Measurements from ENCODE around the gene ADARB1. TPM values are rescaled to one million over a fixed set of nuclear protein-coding genes. Genes with fewer than 3 reads are reported as not detected.

The ADARB1 gene
- total RNA-seq, 1 donor from 2014 or later: 41.4 TPM

GRCh38 chr21:45110873-45111624, 36.7 kb downstream of the ADARB1 start:
- intact Hi-C loops (cut with micrococcal nuclease): no loop called here

DNA sequence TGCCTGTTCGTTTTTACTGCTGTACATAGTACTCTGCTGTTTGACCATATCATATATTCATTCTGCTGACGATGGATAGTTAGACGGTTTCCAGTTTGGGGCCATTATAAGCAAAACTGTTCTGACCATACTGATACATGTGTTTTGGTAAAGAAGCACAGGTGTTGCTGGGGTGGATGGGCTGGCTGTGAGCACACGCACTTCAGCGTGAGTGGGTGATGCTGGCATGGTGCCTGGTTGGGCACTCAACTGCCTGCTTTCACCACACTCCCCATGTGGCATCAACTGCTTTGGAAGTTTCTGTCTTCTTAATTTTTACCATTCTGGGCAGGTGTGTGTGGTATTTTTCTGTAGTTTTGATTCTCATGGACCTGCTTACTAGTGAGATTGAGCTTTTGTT, 37.3 kb downstream of the ADARB1 start:
- intact Hi-C loops (cut with micrococcal nuclease): no loop called here

- intact Hi-C loops (cut with micrococcal nuclease): no loop called here
These were observed 38.0 kb downstream of the ADARB1 start for GRCh38 chr21:45112371-45112770.

- intact Hi-C loops (cut with micrococcal nuclease): no loop called here
These were observed 39.2 kb downstream of the ADARB1 start for GRCh38 chr21:45113543-45113942.

GRCh38 chr21:45114072-45114471, 39.7 kb downstream of the ADARB1 start:
- intact Hi-C loops (cut with micrococcal nuclease): no loop called here

GRCh38 chr21:45114475-45114874, 40.1 kb downstream of the ADARB1 start:
- intact Hi-C loops (cut with micrococcal nuclease): no loop called here

DNA sequence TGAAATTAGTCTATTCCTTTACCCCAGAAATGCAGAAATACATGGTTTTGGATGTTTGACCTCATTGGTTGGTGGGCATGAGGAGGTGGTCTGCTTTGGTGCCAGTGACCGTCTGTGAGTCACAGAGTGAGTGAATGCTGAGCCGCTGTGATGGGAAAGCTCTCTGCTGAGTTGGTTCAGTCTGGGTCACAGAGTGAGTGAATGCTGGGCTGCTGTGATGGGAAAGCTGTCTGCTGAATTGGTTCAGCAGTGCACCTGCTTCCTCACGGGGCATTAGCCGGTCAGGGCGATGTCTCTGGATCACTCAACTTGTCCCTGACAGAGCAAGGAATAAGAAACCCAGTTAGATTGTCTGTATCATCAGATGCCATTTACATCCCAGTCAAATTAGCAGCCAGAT, 40.8 kb downstream of the ADARB1 start:
- intact Hi-C loops (cut with micrococcal nuclease): no loop called here

- intact Hi-C loops (cut with micrococcal nuclease): no loop called here
These were observed 41.7 kb downstream of the ADARB1 start for GRCh38 chr21:45116066-45116465.

DNA sequence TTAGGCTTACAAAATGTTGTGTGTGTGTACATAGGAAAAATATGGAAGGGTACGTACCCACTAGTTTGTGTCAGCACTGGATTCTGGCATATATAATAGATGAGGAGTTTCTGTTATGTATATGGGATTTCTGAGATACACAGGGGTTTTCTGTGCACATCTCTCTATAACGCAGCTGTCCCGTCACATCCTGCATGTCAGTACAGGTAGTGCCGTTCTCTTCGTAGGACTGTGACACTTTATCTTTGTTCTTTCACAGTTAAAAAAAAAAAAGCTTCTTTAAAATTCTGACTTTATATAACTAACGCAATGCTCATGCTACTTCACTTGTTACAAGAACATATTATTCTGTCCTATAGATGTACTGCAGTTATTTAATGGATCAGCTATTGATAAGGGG, 42.9 kb downstream of the ADARB1 start:
- intact Hi-C loops (cut with micrococcal nuclease): no loop called here

DNA sequence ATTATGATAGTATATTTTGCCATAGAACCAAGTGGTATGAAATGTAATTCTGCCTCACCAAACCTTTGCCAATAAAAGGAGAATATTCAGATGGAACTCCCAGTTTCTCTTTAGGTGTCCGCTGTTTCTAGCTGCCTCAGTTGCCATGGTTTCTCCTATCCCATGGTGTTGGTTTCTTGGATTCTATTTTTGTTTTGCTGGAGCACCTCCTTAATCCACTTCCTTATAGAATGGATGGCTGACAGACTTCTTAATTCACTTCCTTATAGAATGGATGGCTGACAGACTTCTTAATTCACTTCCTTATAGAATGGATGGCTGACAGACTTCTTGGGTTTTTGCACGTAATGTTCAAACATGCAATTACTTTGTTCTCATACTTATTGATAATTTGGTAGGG, 43.7 kb downstream of the ADARB1 start:
- intact Hi-C loops (cut with micrococcal nuclease): no loop called here

DNA sequence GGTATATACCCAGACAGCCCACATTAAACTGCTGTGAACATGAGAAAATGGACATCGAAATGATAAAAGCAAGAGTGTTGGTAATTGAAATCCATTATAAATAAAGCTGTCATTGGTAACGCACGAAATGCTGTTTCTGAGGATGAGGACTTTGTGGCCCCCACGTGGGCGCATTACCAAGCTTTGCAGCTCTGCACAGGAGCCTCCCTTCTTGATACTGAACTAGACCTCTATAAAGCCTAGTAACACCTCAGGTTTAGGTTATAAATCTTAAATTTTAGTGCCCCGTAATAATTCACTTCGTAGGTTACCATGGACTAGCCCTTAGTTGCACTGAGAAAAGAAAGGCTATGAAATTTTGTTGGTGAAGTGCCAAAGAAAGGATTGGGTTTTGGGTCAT, 45.4 kb downstream of the ADARB1 start:
- intact Hi-C loops (cut with micrococcal nuclease): no loop called here

- intact Hi-C loops (cut with micrococcal nuclease): no loop called here
These were observed 46.6 kb downstream of the ADARB1 start for GRCh38 chr21:45120975-45121374.

DNA sequence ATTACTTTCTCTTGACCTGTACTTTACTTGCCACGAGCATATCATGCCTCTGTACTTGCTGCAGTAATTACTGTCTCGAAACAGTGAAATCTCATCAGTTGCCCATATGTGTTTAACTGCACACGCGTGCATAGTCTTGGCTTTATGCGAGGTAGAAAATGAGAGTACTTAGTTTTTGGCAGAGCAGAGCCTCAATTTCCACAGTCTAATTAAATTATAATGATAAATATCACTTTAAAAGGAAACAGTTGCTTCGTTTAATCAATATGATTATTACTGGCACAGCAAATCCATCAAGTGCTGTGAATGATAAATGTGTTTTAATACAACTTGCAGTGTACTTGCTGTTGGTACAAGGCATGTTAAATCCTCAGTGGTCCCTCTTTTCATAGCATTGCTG, 47.6 kb downstream of the ADARB1 start:
- intact Hi-C loops (cut with micrococcal nuclease): no loop called here

DNA sequence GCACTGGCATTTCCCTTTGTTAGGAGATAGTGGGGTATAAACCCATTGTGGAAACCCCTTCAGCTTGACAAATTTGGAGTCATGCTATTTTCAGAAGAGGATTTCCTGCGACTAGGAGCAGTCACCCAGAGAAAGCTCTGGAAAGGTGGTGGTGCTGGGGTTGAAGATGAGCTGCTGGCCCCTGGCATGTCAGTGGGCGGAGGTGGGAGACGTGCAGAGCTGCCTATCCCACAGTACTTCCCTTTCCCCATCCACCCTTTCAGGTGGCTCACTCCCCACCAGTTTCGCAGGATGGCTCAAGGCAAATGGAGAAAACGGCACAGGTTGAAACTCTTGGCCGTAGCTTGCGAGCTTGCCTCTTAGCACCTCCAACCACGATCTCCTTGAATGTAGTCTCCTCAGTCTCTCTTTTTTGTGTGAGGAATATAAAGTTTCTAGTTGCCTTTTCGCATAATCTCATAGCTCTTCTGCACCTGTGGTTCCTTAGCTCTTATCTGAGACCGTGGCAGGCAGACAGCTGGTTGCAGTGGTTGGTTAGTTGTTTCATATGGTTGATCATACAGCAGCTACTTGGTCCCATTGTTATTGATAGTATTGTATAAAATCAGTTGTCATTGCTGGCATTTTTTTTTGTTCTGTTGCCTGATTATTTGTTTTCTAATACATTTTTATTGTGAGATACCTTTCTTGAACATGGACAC, 48.2 kb downstream of the ADARB1 start:
- intact Hi-C loops (cut with micrococcal nuclease): no loop called here

- intact Hi-C loops (cut with micrococcal nuclease): no loop called here
These were observed 49.1 kb downstream of the ADARB1 start for GRCh38 chr21:45123440-45123839.

- intact Hi-C loops (cut with micrococcal nuclease): no loop called here
These were observed 50.2 kb downstream of the ADARB1 start for GRCh38 chr21:45124596-45124995.

DNA sequence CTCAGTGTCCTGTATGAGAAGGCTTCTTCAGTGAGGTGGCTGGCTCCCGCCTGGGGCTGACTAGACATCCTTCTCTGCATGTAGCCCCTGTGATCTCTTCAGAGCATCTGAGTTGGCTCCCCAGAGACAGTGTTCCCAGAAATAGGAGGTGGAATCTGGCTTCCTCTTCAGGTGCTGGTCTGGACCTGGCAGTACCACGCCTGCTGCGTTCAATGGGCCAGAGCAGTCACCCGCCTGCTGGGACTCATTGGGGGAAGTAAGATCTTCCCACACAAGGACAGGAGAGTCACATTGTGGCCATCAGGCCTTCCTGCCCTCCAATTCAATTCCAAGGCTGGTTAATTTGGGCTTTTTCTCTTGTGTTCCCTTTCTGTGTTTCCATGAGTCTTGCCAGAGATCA, 51.0 kb downstream of the ADARB1 start:
- intact Hi-C loops (cut with micrococcal nuclease): no loop called here

GRCh38 chr21:45126204-45126626, 51.8 kb downstream of the ADARB1 start:
- intact Hi-C loops (cut with micrococcal nuclease): no loop called here

DNA sequence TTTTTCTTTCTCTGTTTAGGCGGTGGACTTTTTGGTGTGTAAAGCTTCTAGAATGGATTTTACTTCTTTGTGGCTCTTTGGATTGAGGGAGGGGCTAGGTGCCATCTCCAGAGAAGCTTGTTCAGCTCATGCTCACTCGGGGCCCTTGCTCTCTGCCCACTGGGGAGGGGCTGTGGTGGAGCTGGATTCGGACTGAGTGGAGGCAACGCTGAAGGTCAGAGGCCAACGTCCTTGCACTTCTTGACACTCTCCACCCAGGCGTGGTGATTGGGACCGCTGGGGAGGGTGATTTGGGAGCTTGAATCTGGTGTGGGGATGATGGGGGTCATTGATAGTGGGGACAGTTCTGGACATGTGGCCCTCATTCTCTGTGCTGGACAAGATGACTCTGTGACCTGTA, 52.6 kb downstream of the ADARB1 start:
- intact Hi-C loops (cut with micrococcal nuclease): no loop called here

GRCh38 chr21:45127937-45128336, 53.6 kb downstream of the ADARB1 start:
- intact Hi-C loops (cut with micrococcal nuclease): loop anchor here (1.0 to 2.0 kb wide), 4 partner anchors 23 to 179 kb away; no protein-coding TSS in a partner anchor

DNA sequence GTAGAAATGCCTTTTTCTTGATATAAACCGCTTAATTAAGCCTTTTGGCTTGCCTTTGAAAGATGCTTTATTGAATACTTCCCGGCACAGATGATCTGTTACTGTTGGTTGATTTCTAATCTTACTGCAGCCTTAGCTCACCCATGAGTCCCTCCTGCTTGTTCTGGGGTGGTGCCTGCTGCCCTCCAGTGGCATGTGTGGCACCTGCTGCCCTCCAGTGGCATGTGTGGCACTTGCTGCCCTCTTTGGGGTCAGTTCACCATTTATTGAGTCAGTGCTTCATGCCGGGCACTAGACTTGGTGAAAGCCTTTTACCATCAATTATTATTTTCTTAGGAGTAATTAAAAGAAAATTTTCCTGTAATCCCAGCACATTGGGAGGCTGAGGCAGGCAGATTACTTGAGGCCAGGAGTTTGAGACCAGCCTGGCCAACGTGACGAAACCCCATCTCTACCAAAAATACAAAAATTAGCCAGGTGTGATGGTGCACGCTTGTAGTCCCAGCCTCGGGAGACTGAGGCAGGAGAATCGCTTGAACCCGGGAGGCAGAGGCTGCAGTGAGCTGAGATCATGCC, 54.3 kb downstream of the ADARB1 start:
- intact Hi-C loops (cut with micrococcal nuclease): loop anchor here (1.0 to 2.0 kb wide), 4 partner anchors 24 to 179 kb away; no protein-coding TSS in a partner anchor

- intact Hi-C loops (cut with micrococcal nuclease): loop anchor here (2.0 kb wide), 1 partner anchor 25 kb away; no protein-coding TSS in a partner anchor
These were observed 55.0 kb downstream of the ADARB1 start for GRCh38 chr21:45129189-45129923.
